Measurements from ENCODE around the gene RPL36.
A peak's percentile ranks its signal among the peaks of the same experiment; 100 is the strongest.
"Not testable (repeated sequence)": the region's sequence is repeated elsewhere in the genome, so short reads cannot be mapped to it uniquely, and the experiment has no call there.

The RPL36 gene

GRCh38 chr19:5674714-5675113, 15.4 kb upstream of the RPL36 start:
- DNase-seq (ENCODE audit: low spot score) = no peak

GRCh38 chr19:5676105-5676771, 13.9 kb upstream of the RPL36 start:
- DNase-seq (ENCODE audit: low spot score) = no peak

DNA sequence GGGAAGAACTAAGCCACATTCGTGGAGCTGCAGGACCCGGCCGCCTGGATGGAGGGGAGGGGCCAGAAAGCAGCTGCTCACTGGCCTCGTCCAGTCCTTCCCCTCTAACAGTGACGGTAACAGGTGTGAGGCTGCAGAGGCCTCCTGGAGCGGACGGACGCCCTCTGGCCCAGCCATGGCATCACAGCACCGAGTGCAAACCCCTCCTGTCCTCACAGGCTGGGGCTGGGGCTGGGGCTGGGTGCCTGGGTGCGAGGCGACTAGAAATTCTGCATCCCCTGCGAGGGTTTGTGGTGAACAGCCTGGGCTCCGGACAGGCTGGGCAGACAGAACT, 13.4 kb upstream of the RPL36 start:
- no peak for DNase-seq (ENCODE audit: low spot score)

GRCh38 chr19:5677136-5677535, 13.0 kb upstream of the RPL36 start:
- no peak for DNase-seq (ENCODE audit: low spot score)

- no peak for DNase-seq (ENCODE audit: low spot score)
Measured at GRCh38 chr19:5677580-5677979, 12.5 kb upstream of the RPL36 start.

- DNase-seq (ENCODE audit: low spot score) = no peak
Measured at GRCh38 chr19:5678071-5678718, 11.9 kb upstream of the RPL36 start.

DNA sequence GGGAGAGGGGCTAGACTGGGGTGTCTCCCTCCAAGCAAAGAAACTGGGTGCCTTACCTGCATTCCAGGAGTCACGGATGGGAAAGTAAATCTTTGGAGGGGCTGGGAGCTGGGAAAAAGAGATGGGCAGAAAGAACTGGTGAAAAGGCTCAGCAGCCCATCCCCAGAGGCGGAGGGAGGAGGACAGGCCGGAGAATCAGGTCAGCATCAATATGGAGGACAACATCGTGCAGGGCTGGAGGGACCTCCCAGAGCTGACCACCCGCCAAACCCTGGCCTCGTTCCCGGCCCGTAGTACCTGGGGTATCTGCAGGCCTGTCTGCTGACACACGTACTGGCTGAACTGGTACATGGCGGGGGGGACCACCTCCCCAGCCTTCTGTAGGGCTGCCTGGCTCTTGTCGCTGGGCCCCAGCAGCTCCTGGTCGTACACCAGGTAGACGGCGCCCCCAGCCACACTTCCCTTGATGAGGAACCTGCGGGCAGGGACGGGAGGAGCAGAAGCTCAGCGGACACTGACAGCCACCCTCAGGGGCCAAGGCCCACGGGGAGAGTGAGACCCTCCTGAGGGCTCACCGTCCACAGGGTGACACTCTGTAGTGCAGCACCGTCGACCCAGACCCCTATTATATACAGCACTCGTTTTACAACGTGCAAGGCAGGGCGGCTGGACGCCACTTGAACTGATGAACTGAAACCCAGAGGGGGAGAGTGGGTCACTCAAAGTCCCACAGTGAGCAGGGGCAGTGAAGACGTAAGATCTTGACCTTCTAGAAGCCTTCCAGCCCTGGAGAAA, 10.6 kb upstream of the RPL36 start:
- no peak for DNase-seq (ENCODE audit: low spot score)

- no peak for DNase-seq (ENCODE audit: low spot score)
Measured at GRCh38 chr19:5680084-5680436, 10.0 kb upstream of the RPL36 start.

GRCh38 chr19:5680437-5681368, 9.4 kb upstream of the RPL36 start, which contains the start of the genes HSD11B1L and MICOS13:
TSS of gene HSD11B1L (plus strand) at chr19:5681027. CDS start at chr19:5684833, 3,806 bp downstream.
TSS of gene MICOS13 (minus strand) at chr19:5680516. CDS start at chr19:5680486, 30 bp downstream.
- peak; percentile 99 for DNase-seq (ENCODE audit: low spot score)

DNA sequence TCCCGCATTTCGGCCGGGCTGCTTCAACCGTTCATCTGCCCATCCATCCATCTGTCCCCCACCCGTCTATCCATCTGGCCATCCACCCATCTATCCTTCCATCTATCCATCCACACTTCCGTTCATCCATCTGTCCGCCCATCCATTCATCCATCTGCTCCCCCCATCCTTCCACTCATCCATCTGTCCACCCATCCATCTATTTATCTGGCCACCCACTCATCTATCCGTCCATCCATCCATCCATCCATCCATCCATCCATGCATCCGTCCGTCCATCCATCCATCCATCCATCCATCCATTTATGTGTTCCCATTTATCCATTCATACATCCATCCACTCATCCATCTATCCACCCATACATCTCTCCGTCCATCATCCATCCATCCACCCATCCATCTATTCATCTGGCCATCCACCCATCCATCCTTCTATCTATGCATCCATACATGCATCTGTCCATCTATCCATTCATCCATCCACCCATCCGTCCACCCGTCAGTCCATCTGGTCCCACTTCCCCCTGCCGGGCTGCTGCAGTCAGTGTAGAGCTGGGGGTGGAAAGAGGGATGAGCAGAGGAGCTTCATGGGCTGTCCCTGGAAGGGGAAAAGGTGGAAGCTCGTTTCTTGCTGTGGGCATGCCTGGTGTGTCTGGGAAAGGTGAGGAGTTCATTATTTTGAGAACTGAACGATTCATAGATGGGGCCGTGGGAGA, 8.5 kb upstream of the RPL36 start:
- no peak for DNase-seq (ENCODE audit: low spot score)

DNA sequence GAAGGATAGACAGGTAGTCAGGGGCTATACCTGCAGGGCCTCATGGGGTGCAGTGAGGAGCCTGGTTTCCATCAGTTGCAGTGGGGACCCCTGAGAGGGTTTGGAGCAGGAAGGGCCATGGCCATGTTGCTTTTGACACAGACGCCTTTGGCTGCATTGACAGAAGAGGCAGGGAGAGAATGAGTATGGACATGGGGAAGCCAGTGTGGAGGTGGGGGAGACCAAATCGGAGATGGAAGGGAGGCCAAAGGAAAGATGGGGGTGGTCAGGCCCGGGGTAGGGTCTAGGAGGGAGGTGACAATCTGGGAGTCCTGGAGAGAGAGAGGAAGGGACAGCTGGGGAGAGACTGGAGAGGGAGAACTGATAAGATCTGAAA, 8.0 kb upstream of the RPL36 start:
- no peak for DNase-seq (ENCODE audit: low spot score)

- no peak for DNase-seq (ENCODE audit: low spot score)
Measured at GRCh38 chr19:5683177-5683886, 6.8 kb upstream of the RPL36 start.

- no peak for DNase-seq (ENCODE audit: low spot score)
Measured at GRCh38 chr19:5684694-5685430, 5.2 kb upstream of the RPL36 start.

DNA sequence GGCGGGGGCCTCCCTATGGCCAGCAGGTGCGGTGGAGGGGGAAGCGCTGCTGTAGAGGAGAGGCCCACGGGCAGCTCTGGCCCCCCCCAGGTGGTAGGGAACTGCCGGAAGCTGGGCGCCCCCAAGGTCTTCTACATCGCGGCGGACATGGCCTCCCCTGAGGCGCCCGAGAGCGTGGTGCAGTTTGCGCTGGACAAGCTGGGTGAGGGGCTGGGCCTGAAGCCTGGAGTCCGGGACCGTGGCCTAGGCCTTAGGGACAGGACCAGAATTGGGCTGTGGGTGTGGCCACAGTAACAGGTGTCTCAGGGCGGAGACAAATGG, 3.8 kb upstream of the RPL36 start:
- no peak for DNase-seq (ENCODE audit: low spot score)

DNA sequence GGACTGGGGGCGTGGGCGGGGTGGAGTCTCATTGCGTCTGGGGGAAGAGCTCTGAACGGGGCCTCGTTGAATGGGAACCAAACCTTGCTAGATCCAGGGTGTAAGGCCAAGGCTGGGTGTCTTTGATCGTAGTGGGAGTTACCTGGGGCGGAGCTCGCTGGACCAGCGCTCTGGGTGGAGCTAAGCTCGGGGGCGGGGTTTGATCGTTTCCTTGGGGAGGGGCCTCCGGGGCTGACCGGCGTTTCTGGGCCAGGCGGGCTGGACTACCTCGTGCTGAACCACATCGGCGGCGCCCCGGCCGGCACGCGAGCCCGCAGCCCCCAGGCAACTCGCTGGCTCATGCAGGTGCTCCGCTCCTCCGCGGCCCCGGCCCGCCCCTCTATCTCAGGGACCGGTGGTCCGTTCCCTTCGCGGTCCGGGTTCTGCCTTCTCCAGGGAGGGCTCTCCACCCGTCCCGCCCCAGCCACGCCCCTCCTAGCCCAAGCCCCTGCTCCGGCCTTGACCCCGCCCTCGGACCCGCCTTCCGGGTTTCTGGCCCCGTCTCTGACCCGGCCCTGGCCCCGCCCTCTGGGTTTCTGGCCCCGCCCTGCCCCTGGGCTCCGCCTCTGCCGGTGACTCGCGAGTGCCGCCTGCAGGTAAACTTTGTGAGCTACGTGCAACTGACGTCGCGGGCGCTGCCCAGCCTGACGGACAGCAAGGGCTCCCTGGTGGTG, 3.3 kb upstream of the RPL36 start:
- DNase-seq (ENCODE audit: low spot score) = peak; percentile 96

- DNase-seq (ENCODE audit: low spot score) = no peak
Measured at GRCh38 chr19:5687360-5688198, 2.5 kb upstream of the RPL36 start.

GRCh38 chr19:5688262-5688881, 1.7 kb upstream of the RPL36 start:
- DNase-seq (ENCODE audit: low spot score) = not testable (repeated sequence)
